ENCODE measurements around the gene SPOCD1.
A peak's percentile ranks its signal among the peaks of the same experiment; 100 is the strongest.
"Not testable (repeated sequence)": the region's sequence is repeated elsewhere in the genome, so short reads cannot be mapped to it uniquely, and the experiment has no call there.

The SPOCD1 gene

GRCh38 chr1:31816947-31817346 is 1.1 kb upstream of the SPOCD1 start:
- H3K9me3 Mint-ChIP-seq, H3K27ac Mint-ChIP-seq, H3K27me3 Mint-ChIP-seq, DNase-seq, H3K36me3 Mint-ChIP-seq, H3K4me3 Mint-ChIP-seq: not testable (repeated sequence)
- CTCF ChIA-PET: interaction anchor here (0.6 to 4.5 kb wide), 13 partner anchors 9 to 253 kb away, joined by 3 to 40 read pairs (median 4); partner anchors contain the start of gene PTP4A2
- H3K4me1 Mint-ChIP-seq: peaks cover 14% of the 10 kb centered on the region

- H3K27me3 Mint-ChIP-seq, H3K36me3 Mint-ChIP-seq, H3K27ac Mint-ChIP-seq, DNase-seq, H3K9me3 Mint-ChIP-seq, H3K4me3 Mint-ChIP-seq: not testable (repeated sequence)
- CTCF ChIA-PET: interaction anchor here (0.6 to 4.5 kb wide), 16 partner anchors 10 to 253 kb away, joined by 3 to 40 read pairs (median 4); partner anchors contain the start of gene PTP4A2
- peaks cover 14% of the 10 kb centered on the region for H3K4me1 Mint-ChIP-seq
Measured at GRCh38 chr1:31816501-31816900, 679 bp upstream of the SPOCD1 start.

GRCh38 chr1:31815307-31815645 is 546 bp downstream of the SPOCD1 start:
- Mint-ChIP-seq H3K4me3 (no peak overlapping the region), H3K9me3 (no peaks in the 10 kb centered on the region), H3K4me1 (peaks cover 14% of the 10 kb centered on the region), H3K36me3 (no peaks in the 10 kb centered on the region), H3K27ac (no peak overlapping the region), H3K27me3 (peaks cover 13% of the 10 kb centered on the region)
- DNase-seq: no peak
- CTCF ChIA-PET: interaction anchor here (0.6 to 4.5 kb wide), 17 partner anchors 9 to 248 kb away, joined by 3 to 40 read pairs (median 5); partner anchors contain the start of gene PTP4A2

GRCh38 chr1:31814631-31815306 is 1.1 kb downstream of the SPOCD1 start:
- peaks cover 14% of the 10 kb centered on the region for H3K4me1 Mint-ChIP-seq
- H3K9me3 Mint-ChIP-seq: no peaks in the 10 kb centered on the region
- H3K27me3 Mint-ChIP-seq: peaks cover 15% of the 10 kb centered on the region
- CTCF ChIA-PET: interaction anchor here (0.5 to 4.5 kb wide), 9 partner anchors 12 to 150 kb away, joined by 3 to 40 read pairs (median 5); no protein-coding TSS in a partner anchor
- H3K4me3 Mint-ChIP-seq: no peak overlapping the region
- no peak overlapping the region for H3K27ac Mint-ChIP-seq
- H3K36me3 Mint-ChIP-seq: no peaks in the 10 kb centered on the region
- DNase-seq: no peak

- DNase-seq: no peak
- H3K27ac Mint-ChIP-seq: no peak overlapping the region
- CTCF ChIA-PET: interaction anchor here (1.3 to 4.5 kb wide), 4 partner anchors 12 to 151 kb away, joined by 3 to 40 read pairs (median 10); no protein-coding TSS in a partner anchor
- peaks cover 17% of the 10 kb centered on the region for H3K27me3 Mint-ChIP-seq
- H3K4me1 Mint-ChIP-seq: peaks cover 14% of the 10 kb centered on the region
- H3K9me3 Mint-ChIP-seq: no peaks in the 10 kb centered on the region
- no peak overlapping the region for H3K4me3 Mint-ChIP-seq
- H3K36me3 Mint-ChIP-seq: no peaks in the 10 kb centered on the region
Measured at GRCh38 chr1:31814041-31814511, 1.7 kb downstream of the SPOCD1 start.

GRCh38 chr1:31812158-31812829 is 3.5 kb downstream of the SPOCD1 start:
- Mint-ChIP-seq H3K27me3 (peaks cover 17% of the 10 kb centered on the region), H3K4me3 (no peak overlapping the region), H3K9me3 (no peaks in the 10 kb centered on the region), H3K36me3 (no peaks in the 10 kb centered on the region), H3K4me1 (peaks cover 12% of the 10 kb centered on the region), H3K27ac (no peak overlapping the region)
- no peak for DNase-seq
- CTCF ChIA-PET: interaction anchor here (1.0 kb wide), 1 partner anchor 13 kb away, joined by 3 read pairs; no protein-coding TSS in a partner anchor

- H3K4me3 Mint-ChIP-seq: no peak overlapping the region
- no peak for DNase-seq
- H3K27ac Mint-ChIP-seq: no peak overlapping the region
- H3K4me1 Mint-ChIP-seq: peaks cover 8% of the 10 kb centered on the region
- CTCF ChIA-PET: no interaction called here
- peaks cover 17% of the 10 kb centered on the region for H3K27me3 Mint-ChIP-seq
- no peaks in the 10 kb centered on the region for H3K9me3 Mint-ChIP-seq
- no peaks in the 10 kb centered on the region for H3K36me3 Mint-ChIP-seq
Measured at GRCh38 chr1:31811605-31812004, 4.2 kb downstream of the SPOCD1 start.

- Mint-ChIP-seq H3K27ac (no peak overlapping the region), H3K4me3 (no peak overlapping the region), H3K36me3 (no peaks in the 10 kb centered on the region), H3K4me1 (no peaks in the 10 kb centered on the region), H3K27me3 (peaks cover 17% of the 10 kb centered on the region), H3K9me3 (no peaks in the 10 kb centered on the region)
- CTCF ChIA-PET: interaction anchor here (0.6 kb wide), 1 partner anchor 300 kb away, joined by 3 read pairs; no protein-coding TSS in a partner anchor
- no peak for DNase-seq
Measured at GRCh38 chr1:31809698-31810097, 6.1 kb downstream of the SPOCD1 start.

GRCh38 chr1:31807273-31808048 is 8.4 kb downstream of the SPOCD1 start:
- no peaks in the 10 kb centered on the region for H3K36me3 Mint-ChIP-seq
- H3K9me3 Mint-ChIP-seq: no peaks in the 10 kb centered on the region
- CTCF ChIA-PET: no interaction called here
- H3K4me1 Mint-ChIP-seq: peaks cover 6% of the 10 kb centered on the region
- no peak for DNase-seq
- H3K27me3 Mint-ChIP-seq: peaks cover 28% of the 10 kb centered on the region
- no peak overlapping the region for H3K4me3 Mint-ChIP-seq
- H3K27ac Mint-ChIP-seq: no peak overlapping the region

- Mint-ChIP-seq H3K36me3 (no peaks in the 10 kb centered on the region), H3K27me3 (peaks cover 28% of the 10 kb centered on the region), H3K4me1 (peaks cover 8% of the 10 kb centered on the region), H3K4me3 (no peak overlapping the region), H3K9me3 (no peaks in the 10 kb centered on the region), H3K27ac (no peak overlapping the region)
- CTCF ChIA-PET: interaction anchor here (1.1 kb wide), 1 partner anchor 16 kb away, joined by 3 read pairs; no protein-coding TSS in a partner anchor
- no peak for DNase-seq
Measured at GRCh38 chr1:31805318-31805717, 10.5 kb downstream of the SPOCD1 start.

- H3K27ac Mint-ChIP-seq: no peak overlapping the region
- DNase-seq: no peak
- H3K36me3 Mint-ChIP-seq: no peaks in the 10 kb centered on the region
- H3K27me3 Mint-ChIP-seq: peaks cover 34% of the 10 kb centered on the region
- no peak overlapping the region for H3K4me3 Mint-ChIP-seq
- no peaks in the 10 kb centered on the region for H3K9me3 Mint-ChIP-seq
- CTCF ChIA-PET: interaction anchor here (0.6 kb wide), 1 partner anchor 11 kb away, joined by 4 read pairs; no protein-coding TSS in a partner anchor
- peaks cover 8% of the 10 kb centered on the region for H3K4me1 Mint-ChIP-seq
Measured at GRCh38 chr1:31804098-31804497, 11.7 kb downstream of the SPOCD1 start.

GRCh38 chr1:31803610-31804009 is 12.2 kb downstream of the SPOCD1 start:
- Mint-ChIP-seq H3K36me3 (no peaks in the 10 kb centered on the region), H3K9me3 (no peaks in the 10 kb centered on the region), H3K27ac (no peak overlapping the region), H3K4me1 (peaks cover 8% of the 10 kb centered on the region), H3K27me3 (peaks cover 38% of the 10 kb centered on the region), H3K4me3 (no peak overlapping the region)
- DNase-seq: no peak
- CTCF ChIA-PET: interaction anchor here (0.6 kb wide), 1 partner anchor 11 kb away, joined by 4 read pairs; no protein-coding TSS in a partner anchor

- peaks cover 8% of the 10 kb centered on the region for H3K4me1 Mint-ChIP-seq
- H3K9me3 Mint-ChIP-seq: no peaks in the 10 kb centered on the region
- peak overlapping the region; percentile 37 for H3K27ac Mint-ChIP-seq
- CTCF ChIA-PET: no interaction called here
- no peaks in the 10 kb centered on the region for H3K36me3 Mint-ChIP-seq
- peak overlapping the region; percentile 26 for H3K4me3 Mint-ChIP-seq
- H3K27me3 Mint-ChIP-seq: peaks cover 46% of the 10 kb centered on the region
- DNase-seq: no peak
Measured at GRCh38 chr1:31802190-31803150, 13.4 kb downstream of the SPOCD1 start.

All from activated naive CD4-positive, alpha-beta T cell treated with anti-CD3 and anti-CD28 coated beads, Interleukin-2, amount 10 ng/mL, durations not matched to agents 7 days and 5 days (primary cell).